GM21737 (cell line): Measurements from ENCODE around the gene DPP10.
"Not testable (repeated sequence)": the region's sequence is repeated elsewhere in the genome, so short reads cannot be mapped to it uniquely, and the experiment has no call there.

Source experiments
- ATAC-seq: cut with Tn5 transposase; IDR thresholded peaks from one replicate; pipeline ENCODE4 v1.9.1; 2021; ENCODE audit warnings: mild to moderate bottlenecking, moderate library complexity; ENCODE audit not compliant: unreplicated experiment

Gene DPP10

GRCh38 chr2:114507744-114508143 lies 65.3 kb downstream of the DPP10 start:
- no peak for ATAC-seq

- ATAC-seq, result no peak
Observed at GRCh38 chr2:114515882-114516281, 73.4 kb downstream of the DPP10 start.

DNA sequence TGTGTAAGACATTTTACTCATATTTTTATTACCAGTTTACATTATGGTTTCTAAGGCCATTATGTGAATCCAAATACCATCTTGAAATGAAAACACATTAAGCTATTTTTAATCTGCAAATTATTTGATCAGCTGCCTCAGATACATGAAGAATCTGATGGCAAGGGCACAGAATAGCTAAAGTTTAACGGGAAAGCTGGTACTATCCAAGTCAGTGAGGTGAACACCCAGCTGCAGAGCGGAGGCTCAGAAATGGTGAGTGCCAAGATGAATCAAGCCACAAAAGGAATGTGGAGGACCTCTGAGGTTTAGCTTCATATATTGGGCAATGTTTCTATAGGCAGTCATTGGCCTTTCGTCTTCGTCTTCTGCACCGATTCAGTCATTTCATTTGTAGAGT lies 75.1 kb downstream of the DPP10 start:
- ATAC-seq, result no peak

- ATAC-seq, result no peak
Observed at GRCh38 chr2:114518738-114519137, 76.3 kb downstream of the DPP10 start.

DNA sequence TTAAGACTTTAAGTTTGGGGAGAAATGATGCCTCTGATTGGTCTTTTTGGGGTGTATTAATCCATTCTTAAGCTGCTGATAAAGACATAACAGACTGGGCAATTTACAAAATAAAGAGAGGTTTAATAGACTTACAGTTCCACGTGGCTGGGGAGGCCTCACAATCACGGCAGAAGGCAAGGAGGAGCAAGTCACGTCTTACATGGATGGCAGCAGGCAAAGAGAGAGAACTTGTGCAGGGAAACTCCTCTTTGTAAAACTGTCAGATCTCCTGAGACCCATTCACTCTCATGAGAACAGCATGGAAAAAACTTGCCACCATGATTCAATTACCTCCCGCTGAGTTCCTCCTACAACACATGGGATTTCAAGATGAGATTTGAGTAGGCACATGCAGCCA lies 80.2 kb downstream of the DPP10 start:
- ATAC-seq, result not testable (repeated sequence)

GRCh38 chr2:114525955-114526354 lies 83.5 kb downstream of the DPP10 start:
- ATAC-seq, result no peak

DNA sequence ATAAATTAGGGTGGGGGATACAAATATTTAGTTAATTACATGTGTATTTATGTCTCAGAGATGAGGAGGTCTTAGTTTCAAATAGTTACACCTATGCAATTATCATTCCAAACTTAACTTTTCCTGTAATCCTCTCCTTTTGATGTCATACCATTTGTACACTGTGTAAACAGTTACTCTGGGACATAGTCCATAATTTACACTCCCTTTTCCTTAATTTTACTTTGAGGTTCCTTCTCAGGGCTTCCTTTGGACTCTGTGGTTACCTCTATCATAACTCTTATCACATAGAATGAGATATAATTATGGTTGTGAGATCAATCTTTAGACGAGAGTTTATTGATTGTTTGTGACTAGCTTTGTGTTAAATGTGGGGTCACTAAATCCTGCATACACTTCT lies 84.4 kb downstream of the DPP10 start:
- no peak for ATAC-seq

- ATAC-seq, result no peak
Observed at GRCh38 chr2:114527330-114527983, 85.0 kb downstream of the DPP10 start.

DNA sequence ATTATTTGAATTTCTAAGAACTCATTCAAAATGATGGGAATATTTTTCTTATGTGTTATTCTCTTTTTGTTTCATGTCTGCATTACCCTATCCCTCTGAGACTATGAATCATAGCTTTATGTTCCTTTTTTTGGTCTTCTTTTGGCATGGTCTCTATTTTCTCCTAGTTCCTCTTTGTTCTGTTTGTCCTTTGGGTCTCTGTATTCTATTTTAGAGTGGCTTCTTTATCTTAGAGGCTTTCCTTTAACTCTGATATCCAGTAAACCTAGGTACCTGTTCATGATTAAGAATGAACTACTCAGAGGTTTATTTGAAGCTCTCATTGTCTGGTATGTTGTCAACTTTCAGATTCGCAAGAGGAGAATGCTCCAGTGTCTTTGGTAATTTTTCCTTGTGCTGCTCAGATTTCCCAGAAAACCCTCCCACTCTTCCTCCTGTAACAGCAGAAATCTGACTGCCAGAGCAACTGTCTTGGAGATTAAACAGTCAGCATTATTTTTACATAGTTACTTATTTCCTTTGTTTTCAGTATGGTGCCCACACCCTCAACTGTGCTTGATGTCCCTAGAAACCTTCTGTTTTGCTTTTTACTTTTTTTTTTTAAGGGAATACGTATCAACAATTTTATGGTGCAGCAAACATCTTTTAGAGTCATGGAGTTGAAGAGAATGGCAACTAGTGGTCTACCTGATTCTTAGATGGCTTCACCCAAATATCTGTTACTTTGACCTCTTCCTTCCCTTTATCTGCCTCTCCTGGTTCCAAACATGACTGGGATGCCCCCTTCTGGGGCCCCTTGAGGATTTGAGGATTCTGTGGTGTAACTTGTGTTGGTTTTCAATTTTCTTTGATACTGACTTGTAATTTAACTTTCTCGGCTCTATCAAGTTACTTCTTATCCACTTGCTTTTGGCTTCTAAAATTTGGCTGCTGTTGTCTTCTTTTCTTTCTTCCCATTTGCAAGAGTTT lies 92.0 kb downstream of the DPP10 start:
- ATAC-seq, result no peak

- ATAC-seq, result no peak
Observed at GRCh38 chr2:114537777-114538176, 95.3 kb downstream of the DPP10 start.

DNA sequence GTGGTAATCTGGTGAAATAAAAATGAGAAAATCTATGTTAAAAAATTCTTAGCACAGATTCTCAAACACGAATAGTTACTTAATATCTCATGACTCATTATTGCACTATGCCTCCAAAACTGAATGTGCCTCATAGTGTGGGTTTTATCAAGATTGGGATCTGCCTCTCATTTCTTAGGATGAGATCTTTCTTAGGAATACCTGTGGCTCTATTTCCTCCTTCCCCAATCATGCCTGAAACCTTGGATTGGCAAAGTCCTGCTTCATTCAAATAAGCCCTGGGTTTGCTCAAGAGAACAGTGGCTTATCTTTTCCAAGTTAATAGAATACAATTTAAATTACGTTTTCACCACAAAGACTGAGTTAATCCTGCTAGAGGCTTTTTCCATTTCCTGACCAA lies 100.3 kb downstream of the DPP10 start:
- no peak for ATAC-seq

- ATAC-seq, result no peak
Observed at GRCh38 chr2:114543236-114543766, 100.9 kb downstream of the DPP10 start.

GRCh38 chr2:114545052-114545451 lies 102.6 kb downstream of the DPP10 start:
- no peak for ATAC-seq

DNA sequence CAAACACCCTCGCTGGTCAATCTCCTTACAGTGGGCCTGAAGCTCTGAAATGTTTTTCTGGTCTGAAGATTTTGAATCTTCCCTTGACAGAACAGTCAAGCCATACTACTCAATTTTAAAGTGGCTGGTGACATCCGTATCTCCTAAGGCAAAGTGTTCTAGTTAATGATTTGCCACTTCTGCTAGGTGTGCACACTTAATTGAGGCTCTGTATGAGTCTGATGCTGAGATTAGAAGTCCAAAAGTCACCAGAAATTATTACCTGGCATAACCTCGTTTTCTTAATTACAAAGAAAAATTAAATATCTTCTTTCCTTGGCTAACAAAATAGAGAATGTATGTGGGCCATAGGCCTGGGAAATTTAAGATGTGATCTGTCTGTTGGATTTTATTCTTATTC lies 104.1 kb downstream of the DPP10 start:
- ATAC-seq, result no peak

- no peak for ATAC-seq
Observed at GRCh38 chr2:114548151-114548550, 105.7 kb downstream of the DPP10 start.

- ATAC-seq, result no peak
Observed at GRCh38 chr2:114550364-114550763, 107.9 kb downstream of the DPP10 start.

GRCh38 chr2:114550895-114551793 lies 108.7 kb downstream of the DPP10 start:
- peak; percentile 68 for ATAC-seq

DNA sequence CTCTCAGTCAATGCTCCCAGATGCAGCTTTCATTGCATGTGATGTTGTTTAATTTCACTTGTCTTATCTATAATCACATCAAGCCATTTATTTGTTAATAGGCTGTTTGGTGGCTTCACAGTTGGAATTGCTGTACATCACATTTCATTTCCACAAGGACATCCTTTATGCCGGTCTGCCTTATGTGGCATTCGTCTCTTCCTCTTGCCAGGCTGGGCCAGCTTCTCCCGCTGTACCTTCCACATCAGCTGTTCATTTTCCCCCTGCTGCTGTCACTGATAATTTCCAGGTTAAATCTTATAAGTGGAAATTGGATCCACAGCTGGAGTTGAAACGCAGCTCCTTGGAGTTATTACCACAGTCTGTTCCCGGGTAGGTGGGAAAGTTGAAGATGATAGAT lies 110.6 kb downstream of the DPP10 start:
- ATAC-seq, result no peak

DNA sequence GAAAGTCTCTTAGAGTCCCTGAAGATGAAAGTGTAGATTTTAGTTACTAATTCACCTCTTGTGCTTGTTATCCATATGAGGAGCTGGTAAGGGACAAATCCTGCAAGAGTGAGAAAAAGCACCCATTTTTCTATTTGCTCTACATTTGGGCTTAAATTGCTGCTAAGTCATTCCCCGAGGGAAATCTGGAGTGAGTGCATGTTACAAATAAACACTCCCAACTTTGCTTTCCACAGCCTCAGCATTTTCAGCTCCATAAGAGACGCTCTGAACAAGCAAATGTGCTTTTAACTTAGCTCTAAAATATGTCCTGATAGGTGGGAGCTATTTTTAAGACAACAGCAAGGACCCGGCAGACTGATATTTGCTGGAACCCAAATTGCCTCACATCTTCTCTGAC lies 126.7 kb downstream of the DPP10 start:
- no peak for ATAC-seq

GRCh38 chr2:114577657-114578056 lies 135.2 kb downstream of the DPP10 start:
- no peak for ATAC-seq

DNA sequence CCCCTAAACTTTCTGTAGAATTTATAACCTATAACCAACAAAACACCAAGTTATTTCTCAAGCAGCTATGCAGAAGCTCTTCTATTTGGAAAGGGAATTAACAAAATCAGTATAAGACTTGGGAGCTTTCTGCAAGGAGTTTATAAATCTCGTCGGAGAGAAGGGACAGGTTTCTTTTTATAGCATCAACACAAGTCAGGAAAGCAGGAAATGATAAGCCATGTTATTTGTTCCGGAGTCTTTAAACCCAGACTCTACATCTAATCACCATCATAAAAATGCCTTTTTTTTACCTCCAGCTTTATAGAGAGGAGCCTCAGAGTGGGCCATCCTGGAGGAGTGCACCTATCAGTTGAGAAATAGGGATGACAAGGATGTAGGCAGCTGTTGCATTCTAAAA lies 137.1 kb downstream of the DPP10 start:
- no peak for ATAC-seq
